Head of caudate nucleus (tissue), 42 donors: Measurements from ENCODE around the gene MYO7A.
A peak's percentile ranks its signal among the peaks of the same experiment; 100 is the strongest.
"Not testable (repeated sequence)": the region's sequence is repeated elsewhere in the genome, so short reads cannot be mapped to it uniquely, and the experiment has no call there.

Experiments used
- DNase-seq, 42 donors: peaks; one replicate each; pipeline versions ENCODE4 v3.0.0 to v3.0.0-alpha.2; 2020 to 2021; ENCODE audit warnings: mixed read lengths in 7 of 42
- intact Hi-C: fragments of 100-400 bp; cut with DNase I; formaldehyde crosslinking; loops from one replicate; pipeline ENCODE4 v1.15.0; 2022

Gene MYO7A

DNA sequence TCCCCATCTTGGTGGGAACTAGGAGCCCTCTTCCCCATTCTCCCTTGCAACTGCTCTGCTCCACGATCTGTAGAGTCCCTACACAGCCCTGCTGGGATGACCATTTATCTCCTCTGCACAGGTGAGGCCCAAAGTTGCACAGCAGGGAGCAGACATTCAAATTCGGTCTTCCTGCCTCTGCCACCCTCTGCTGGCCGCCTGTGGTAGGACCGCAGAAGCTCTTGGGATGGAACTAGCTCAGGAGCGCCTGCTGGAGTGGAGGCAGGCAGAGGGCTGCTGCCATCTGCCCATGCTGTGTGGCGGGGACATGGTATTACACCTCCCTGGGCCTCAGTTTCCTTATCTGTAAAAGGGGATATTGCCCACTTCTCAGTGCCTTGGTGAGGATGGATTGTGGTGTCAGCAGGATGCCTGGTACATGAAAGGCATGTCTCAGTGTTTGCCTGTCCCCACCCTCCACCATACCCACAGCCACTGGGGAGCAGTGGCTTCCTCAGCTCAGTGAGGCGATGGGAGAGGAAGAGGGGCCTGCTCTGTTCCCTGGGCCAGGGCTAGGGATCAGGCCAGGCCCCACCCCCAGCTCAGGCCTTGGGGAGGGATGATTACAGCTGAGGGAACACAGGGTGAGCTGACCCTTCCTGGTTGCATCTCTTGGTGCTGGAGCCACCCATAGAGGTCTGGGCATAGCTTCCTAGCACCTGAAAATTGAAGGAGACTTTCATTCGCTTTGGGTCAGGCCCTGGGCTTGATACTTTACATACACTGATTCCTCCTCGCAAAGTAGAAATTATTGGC lies 36.7 kb upstream of the MYO7A start:
- intact Hi-C loops = loop anchor here (2.0 kb wide), 1 partner anchor 45 kb away; no protein-coding TSS in a partner anchor
- DNase-seq = peak; percentile 68 to 93 (median 86)

DNA sequence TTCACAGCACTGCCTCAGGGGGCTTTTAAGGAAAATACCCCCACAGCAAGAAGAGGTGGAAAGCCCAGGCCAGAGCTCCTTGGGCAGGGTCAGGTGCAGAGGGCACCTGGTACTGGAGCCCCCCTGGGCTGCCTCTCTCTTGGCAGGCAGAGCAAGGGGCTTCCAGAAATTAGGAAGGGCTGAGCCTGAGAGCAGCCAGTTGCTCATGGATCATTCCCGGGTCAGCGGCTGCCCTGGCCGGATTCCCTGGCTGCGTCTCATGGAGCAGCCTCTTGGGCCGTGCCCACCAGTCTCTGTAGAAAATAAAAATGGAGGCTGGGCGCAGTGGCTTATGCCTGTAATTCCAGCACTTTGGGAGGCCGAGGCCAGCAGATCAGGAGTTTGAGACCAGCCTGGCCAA lies 35.7 kb upstream of the MYO7A start:
- DNase-seq = peak in 21 of 42 donors; percentile 29 to 72 (median 45)
- intact Hi-C loops = no loop called here

DNA sequence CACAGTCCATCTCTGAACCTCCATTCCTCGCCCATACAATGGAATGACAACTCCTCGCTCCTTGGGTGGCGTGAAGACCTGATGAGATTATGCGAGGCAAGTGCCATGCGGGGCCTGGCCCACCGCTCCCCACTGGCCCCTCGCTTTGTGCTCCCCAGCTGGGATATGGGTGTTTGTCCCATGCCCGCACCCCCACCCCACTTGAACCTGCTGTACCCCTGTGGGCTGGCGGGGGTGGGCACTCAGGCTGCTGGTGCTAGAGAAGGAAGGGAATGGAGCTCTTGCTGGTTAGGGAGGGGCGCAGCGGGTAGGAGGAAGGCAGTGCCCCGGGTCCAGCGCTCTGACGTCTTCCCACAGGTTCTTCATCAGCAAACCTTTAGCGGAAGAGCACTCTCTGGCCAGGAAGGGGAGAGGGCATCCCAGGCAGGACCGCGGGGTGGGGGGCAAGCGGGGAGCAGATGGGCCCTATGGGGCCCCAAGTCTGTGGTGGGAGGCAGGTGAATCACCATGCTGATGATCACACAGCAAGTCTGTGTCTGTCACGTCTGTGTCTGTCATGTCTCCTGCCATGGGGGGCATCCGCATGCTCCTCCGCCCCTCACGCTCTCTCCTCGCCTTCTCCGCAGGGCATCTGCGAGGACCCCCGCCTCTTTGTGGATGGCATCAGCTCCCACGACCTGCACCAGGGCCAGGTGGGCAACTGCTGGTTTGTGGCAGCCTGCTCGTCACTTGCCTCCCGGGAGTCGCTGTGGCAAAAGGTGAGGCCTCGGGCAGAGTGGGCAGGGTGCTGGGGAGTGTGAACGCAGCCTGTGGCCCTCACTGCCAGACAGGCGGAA lies 34.8 kb upstream of the MYO7A start:
- intact Hi-C loops = no loop called here
- DNase-seq = no peak

DNA sequence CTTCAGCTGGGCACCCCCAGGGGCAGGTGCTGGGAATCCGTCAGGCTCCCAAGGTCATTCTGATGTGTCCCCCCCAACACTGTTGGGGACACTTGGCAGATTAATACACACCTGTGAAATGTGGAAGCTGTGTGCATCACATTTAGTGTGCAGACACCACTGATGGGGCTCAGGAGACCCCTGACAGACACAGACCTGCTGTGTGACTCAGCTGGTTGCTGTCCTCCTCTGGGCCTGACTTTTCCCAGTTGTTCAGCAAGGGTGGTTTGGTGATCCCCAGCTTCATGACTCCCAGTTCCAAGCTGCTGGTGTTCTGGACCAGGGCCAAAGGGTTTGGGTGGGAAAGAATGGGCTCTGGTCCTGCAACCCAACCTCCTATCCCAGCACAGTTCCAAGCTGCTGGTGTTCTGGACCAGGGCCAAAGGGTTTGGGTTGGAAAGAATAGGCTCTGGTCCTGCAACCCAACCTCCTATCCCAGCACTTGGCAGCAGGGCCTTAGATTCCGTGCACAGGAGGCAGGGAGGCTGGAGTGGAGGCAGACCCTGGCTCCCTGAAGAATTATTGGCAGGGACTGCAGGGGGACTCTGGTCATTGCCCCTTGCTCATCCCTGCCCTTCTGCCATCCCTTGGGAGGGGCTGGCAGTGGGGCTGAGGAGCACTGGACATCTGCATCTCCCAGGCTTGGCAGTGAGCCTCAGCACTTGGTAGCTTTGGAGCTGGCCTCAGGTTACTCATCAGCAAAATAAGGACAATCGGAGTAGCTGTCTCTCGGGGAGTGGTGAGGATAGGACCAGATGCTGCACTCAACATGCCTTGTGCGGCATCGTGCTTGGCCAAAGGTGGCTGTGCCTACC lies 33.8 kb upstream of the MYO7A start:
- intact Hi-C loops = no loop called here

DNA sequence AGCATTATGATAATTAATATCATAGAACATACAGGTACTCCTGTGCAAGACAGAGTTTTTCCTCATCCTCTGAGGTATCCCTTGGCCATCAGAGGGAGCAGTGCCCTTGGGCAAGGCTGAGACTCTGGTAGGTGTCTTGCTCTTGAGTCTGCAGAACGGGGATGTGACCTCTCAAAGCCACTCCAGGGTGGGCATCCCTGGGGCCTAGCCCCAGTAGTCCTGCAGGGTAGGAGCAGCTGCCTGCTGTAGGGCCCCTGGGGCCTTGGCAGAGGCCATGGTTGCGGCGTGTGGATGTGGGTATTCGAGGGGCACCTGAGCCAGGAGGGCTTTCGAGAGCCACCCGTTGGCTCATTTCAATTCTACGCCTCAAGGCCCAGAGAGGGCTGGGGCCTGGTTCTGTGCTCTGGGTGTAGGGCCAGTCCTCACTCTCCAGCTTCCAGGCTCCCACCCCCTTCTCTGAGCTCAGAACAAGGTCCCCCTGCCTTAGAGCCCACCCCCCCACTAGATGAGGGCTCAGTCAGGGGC lies 33.1 kb upstream of the MYO7A start:
- no peak for DNase-seq
- intact Hi-C loops = no loop called here

More for the DNA sequence above, 33.8 kb upstream of the MYO7A start:
- DNase-seq = no peak

DNA sequence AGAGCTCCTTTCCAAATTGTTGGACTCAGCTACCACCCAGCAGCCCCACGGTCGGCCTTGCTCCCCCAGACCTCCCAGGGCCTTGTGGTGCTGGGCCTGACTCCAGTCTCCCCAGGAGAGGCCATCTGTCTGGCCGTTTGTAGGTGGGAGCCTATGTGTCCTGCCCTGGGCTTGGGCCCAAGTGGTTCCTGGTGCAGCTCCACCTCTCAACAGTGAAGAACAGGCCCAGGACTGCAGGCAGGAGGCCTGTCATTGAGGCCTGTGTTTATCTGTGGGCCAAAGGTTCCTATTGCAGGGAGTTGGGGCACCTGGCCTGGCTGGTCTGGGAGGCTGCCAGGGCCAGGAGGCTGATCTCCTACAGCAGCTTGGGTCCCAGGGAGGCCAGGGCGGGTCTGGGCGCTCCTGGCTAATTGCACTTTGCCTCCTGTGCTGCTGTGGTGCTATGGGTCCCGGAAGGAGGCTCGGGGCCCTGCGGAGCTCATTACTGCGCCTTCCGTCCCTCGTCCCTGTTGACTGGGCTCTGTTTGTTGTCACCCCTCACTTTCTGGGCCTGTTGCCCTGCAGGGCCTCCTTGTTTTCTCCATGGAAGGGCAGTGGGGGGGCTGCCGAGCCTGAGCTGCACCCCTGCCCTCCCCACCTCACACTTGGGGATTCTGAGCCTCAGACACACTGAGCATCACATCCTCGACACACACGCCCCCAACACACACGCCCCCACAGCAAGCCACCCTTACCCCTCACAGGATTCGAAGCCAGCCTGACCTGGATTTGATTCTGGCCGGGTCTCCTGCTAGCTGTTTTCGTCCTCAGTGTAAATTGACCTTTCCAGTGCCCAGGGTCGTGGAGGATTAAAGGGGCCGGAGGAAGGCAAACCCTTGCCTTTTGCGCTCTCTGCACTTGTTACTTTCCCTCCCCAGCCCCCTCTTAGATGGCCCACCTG lies 32.2 kb upstream of the MYO7A start:
- intact Hi-C loops = no loop called here
- DNase-seq = peak in 1 of 42 donors; percentile 21

DNA sequence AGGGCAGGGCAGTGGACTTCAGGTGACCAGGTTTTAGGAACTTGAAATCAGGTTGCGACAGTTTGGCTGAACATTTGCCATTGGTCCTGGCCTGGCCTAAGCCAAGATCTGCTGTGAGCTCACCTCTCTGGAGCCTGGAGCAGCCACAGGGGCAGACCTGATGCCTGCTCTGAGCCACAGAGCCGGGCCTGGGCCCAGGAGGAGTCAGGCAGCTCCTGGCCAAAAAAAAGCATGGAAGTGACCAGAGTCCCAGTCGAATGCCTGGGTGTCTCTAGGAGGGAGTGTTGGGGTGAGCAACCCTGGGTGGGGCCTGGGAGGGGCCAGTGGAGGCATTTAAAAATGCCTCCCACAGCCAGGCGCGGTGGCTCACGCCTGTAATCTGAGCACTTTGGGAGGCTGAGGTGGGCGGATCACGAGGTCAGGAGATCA lies 31.4 kb upstream of the MYO7A start:
- intact Hi-C loops = no loop called here
- DNase-seq = no peak

DNA sequence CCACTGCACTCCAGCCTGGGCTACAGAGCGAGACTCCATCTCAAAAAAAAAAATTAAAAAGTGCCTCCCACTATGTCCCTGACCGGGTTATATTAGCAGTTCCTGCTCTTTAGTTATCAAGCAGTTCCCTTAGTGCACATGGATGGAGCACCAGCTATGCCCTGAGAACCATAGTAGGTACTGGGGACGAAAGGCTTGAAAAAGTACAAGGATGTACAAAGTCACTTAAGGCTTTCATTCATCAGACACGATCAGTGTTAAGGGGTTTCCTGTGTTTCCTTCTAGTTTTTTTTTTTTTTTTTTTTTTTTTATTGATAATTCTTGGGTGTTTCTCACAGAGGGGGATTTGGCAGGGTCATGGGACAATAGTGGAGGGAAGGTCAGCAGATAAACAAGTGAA lies 30.9 kb upstream of the MYO7A start:
- intact Hi-C loops, DNase-seq: not testable (repeated sequence)

DNA sequence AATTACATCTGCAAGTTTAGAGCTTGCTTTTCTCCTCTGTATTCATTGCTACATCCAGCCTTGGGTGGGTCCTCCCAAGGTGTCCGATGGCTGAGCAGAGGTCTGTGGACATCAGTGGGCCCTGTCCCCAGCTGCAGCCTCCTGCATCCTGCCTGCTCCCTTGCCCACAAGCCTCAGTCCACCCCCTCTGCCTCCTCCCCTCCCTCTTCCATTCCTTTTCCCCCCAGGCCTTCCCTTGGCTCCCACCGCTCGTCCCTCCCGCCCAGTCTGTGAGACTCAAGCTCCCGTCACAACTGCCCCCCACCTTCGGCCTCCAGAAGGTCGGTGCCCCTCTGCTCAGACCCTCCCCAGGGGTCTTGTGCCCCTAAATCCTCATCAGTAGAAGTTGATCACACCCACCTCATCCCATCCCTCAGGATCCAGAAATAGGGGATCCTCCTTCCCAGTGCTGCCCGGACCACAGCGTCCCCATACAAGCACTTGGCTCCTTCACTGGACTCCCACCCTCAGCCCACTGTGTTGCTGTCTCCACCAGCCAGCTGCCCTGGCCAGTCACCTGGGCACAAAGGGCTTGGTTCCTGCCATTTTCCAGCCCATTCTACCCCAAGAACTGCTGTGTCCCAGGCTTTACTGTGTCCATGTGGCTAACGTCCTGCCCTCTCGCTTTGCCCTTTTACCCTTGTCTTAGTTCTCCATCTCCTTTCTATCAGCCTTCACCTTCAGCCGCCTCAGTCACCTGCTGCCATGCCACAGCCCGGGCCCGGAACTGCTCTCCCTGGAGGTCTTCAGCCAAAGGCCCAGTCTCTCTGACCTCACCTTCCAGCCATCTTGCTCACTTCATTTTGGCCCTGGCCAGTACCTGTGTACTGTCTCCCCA lies 27.6 kb upstream of the MYO7A start:
- peak in 1 of 42 donors; percentile 1 for DNase-seq
- intact Hi-C loops = no loop called here

DNA sequence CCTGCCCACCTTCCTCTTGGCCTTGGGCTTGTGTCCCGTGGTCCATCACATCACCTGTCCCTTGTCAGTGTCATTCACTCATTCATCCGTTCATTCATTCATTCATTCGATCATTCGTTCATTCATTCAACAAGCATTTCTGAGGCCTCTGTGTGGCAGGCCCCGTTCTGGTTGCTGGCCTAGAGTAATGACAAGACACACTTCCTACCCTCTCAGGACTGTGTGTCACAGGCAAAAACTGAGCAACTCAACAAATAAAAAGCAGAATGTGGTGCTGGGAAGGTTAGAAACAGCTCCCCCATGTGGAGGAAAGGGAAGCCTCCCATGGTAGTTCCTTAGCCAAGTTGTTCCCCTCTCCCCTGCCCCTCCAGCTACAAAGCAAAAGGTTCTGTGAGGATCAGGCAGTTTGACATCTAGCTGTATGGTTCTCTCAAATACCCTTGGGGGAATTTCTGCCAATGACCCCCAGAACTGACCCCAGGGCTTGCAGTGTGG lies 27.0 kb upstream of the MYO7A start:
- intact Hi-C loops = no loop called here
- DNase-seq = no peak

DNA sequence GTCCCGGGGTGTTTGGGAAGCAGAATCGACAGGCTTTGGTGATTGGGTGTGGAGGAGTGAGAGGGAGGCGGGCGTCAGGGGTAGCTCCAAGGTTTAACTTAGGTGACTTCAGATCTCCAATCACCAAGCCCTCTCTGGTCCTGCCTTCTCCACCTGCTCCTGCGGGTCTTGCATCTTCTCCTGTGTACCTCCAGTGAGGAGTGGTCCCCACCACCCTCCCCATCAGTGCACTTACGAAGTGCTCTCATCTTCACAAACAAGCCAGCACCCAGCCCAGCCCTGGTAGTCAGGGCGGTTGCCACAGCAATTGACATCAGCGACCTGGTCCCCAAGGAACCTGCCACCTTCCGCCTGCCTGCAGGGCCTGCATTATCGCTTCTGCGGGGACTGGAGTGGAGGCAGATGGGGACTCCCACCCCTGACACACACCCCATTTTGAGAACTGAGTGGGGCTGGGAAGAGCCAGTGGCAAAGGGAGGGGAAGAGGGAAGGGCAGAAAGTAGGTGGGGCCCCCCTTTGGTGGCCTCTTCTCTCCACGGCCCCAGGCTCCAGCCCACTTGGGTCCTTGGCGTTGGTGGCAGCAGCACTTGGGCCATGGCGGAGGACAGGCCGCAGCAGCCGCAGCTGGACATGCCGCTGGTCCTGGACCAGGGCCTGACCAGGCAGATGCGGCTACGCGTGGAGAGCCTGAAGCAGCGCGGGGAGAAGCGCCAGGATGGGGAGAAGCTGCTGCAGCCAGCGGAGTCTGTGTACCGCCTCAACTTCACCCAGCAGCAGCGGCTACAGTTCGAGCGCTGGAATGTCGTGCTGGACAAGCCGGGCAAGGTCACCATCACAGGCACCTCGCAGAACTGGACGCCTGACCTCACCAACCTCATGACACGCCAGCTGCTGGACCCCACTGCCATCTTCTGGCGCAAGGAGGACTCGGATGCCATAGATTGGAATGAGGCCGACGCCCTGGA lies 25.5 kb upstream of the MYO7A start, which contains the start of gene OMP:
Gene OMP (plus strand): TSS at position 595 of the 965 bp plus-strand sequence. CDS start 0 bp downstream, at position 595.
- DNase-seq = no peak

DNA sequence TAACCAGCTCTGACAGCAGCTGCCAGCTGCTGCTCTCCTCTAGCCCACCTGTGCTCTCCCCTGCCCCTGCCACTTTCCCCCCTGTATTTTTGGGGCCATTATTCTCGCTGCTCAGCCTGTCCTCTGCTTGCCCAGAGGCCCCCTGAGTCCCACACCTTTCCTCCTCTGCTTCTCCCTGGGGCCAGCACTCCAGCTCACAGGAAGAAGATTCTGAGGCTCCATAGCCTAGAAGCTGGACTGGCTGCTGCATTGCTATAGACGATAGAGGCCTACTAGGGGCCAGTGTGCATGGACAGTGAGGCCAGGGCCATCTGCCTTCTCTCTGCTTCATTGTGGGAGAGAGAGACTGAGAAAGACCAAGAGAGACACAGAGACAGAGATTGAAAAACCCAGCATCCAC lies 24.7 kb upstream of the MYO7A start:
- no peak for DNase-seq
- intact Hi-C loops = no loop called here

More for the DNA sequence above, 25.5 kb upstream of the MYO7A start, which contains the start of gene OMP:
- intact Hi-C loops = no loop called here

DNA sequence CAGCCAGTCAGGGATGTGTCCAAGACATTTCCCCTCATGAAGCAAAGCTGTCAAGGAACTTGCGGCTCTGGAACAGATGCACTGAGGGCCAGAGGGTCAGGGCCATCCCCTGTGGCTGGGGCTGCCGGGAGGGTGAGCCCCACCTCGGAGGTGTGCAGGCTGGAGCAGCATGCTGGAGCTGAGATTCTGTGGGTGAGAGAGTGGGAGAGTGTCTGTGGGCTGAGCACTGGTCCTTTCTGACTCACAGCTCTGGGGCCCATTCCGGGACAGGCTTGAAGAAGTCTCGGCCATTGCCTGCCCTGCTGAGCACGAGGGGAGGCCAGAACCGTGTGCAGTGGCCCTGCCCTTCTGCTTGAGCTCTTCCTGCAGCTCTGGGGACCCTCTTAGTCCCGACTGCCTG lies 23.3 kb upstream of the MYO7A start:
- no peak for DNase-seq
- intact Hi-C loops = no loop called here

DNA sequence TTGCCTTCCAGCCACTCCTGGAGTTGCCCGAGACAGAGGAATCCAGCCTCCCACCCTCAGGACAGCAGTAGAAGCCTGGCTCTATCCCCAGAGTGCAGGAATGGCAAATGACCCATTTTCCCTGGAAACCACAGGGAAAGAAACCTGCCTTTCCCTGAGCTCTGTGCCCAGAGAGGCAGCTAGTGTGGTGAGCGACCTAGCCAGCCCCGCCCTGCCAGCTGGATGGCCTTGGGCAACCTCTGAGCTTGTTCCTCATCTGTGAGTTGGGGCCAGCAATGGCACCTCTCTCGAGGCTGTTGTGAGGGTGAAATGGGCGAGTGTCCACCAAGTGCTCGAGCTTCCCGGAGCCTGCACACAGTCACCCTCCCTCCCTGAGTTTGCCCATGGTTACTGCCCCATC lies 21.7 kb upstream of the MYO7A start:
- peak in 20 of 42 donors; percentile 29 to 72 (median 50) for DNase-seq

DNA sequence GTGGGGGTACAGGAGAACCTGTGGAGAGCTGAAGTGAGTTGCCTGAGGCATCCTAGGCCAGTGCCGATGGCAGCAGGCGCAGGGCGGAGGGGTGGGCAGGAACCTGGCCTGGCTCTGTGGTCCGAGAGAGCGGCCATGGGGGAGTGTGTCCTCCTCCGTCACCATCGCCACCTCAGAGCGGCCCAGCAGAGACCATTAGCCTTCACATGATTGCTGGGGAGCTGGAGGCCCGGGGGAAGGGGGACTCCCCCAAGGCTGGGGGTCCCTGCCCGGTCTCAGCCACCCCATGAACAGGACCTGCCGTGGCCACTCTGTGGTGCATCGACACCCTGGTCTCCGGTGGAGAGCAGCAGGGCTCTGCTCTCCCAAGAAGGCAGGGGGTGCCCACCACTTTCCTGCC lies 21.3 kb upstream of the MYO7A start:
- intact Hi-C loops = no loop called here
- DNase-seq = no peak

More for the DNA sequence above, 21.7 kb upstream of the MYO7A start:
- intact Hi-C loops = no loop called here
